HG02970 (cell line): ENCODE results near the gene TFEB.

Experiments
- ATAC-seq: cut with Tn5 transposase; IDR thresholded peaks from one replicate; pipeline ENCODE4 v1.9.1; 2021; ENCODE audit warnings: mild to moderate bottlenecking, moderate library complexity, moderate number of reproducible peaks; ENCODE audit not compliant: unreplicated experiment, low FRiP score

The TFEB gene

GRCh38 chr6:41693281-41694240, 41.8 kb downstream of the TFEB start:
- no peak for ATAC-seq

- no peak for ATAC-seq
Measured at GRCh38 chr6:41692730-41693129, 42.7 kb downstream of the TFEB start.

GRCh38 chr6:41692080-41692675, 43.2 kb downstream of the TFEB start:
- ATAC-seq: no peak

- no peak for ATAC-seq
Measured at GRCh38 chr6:41691426-41692079, 43.9 kb downstream of the TFEB start.

GRCh38 chr6:41690541-41691330, 44.7 kb downstream of the TFEB start:
- no peak for ATAC-seq

- no peak for ATAC-seq
Measured at GRCh38 chr6:41689171-41690008, 46.0 kb downstream of the TFEB start.

- ATAC-seq: no peak
Measured at GRCh38 chr6:41688256-41688965, 47.0 kb downstream of the TFEB start.

GRCh38 chr6:41687501-41688175, 47.8 kb downstream of the TFEB start:
- ATAC-seq: no peak

- no peak for ATAC-seq
Measured at GRCh38 chr6:41685641-41686380, 49.6 kb downstream of the TFEB start.

GRCh38 chr6:41684311-41685180, 50.9 kb downstream of the TFEB start:
- no peak for ATAC-seq

- ATAC-seq: peak; percentile 45
Measured at GRCh38 chr6:41683523-41684310, 51.7 kb downstream of the TFEB start.

GRCh38 chr6:41683273-41683522, 52.2 kb downstream of the TFEB start:
- ATAC-seq: no peak

GRCh38 chr6:41682497-41683272, 52.7 kb downstream of the TFEB start:
- ATAC-seq: no peak

GRCh38 chr6:41682056-41682477, 53.3 kb downstream of the TFEB start:
- no peak for ATAC-seq

- ATAC-seq: no peak
Measured at GRCh38 chr6:41680182-41680965, 55.0 kb downstream of the TFEB start.
